Measurements from ENCODE around the gene INSM2.

Gene INSM2

GRCh38 chr14:35551081-35551480, 17.1 kb downstream of the INSM2 start:
- no peak for DNase-seq

GRCh38 chr14:35553808-35554207, 19.8 kb downstream of the INSM2 start:
- DNase-seq, result no peak

- DNase-seq, result no peak
Observed at GRCh38 chr14:35556548-35556947, 22.6 kb downstream of the INSM2 start.

GRCh38 chr14:35557221-35557747, 23.3 kb downstream of the INSM2 start:
- DNase-seq, result no peak

- DNase-seq, result no peak
Observed at GRCh38 chr14:35558680-35559079, 24.7 kb downstream of the INSM2 start.

GRCh38 chr14:35565871-35566464, 32.0 kb downstream of the INSM2 start:
- no peak for DNase-seq

- DNase-seq, result no peak
Observed at GRCh38 chr14:35571598-35571997, 37.6 kb downstream of the INSM2 start.

GRCh38 chr14:35573911-35574310, 39.9 kb downstream of the INSM2 start:
- no peak for DNase-seq

GRCh38 chr14:35576260-35576659, 42.3 kb downstream of the INSM2 start:
- DNase-seq, result no peak

- no peak for DNase-seq
Observed at GRCh38 chr14:35576856-35577255, 42.9 kb downstream of the INSM2 start.

- no peak for DNase-seq
Observed at GRCh38 chr14:35578135-35578534, 44.2 kb downstream of the INSM2 start.

- no peak for DNase-seq
Observed at GRCh38 chr14:35578639-35579038, 44.7 kb downstream of the INSM2 start.
